Activated T-cell treated with anti-CD3 and anti-CD28 coated beads for 4 hours (primary cell): ENCODE data around the gene ZPR1.
"Not testable (repeated sequence)": the region's sequence is repeated elsewhere in the genome, so short reads cannot be mapped to it uniquely, and the experiment has no call there.

Source experiments
- DNase-seq: peaks from one replicate; pipeline ENCODE4 v3.0.0-alpha.2; 2020

ZPR1 gene

DNA sequence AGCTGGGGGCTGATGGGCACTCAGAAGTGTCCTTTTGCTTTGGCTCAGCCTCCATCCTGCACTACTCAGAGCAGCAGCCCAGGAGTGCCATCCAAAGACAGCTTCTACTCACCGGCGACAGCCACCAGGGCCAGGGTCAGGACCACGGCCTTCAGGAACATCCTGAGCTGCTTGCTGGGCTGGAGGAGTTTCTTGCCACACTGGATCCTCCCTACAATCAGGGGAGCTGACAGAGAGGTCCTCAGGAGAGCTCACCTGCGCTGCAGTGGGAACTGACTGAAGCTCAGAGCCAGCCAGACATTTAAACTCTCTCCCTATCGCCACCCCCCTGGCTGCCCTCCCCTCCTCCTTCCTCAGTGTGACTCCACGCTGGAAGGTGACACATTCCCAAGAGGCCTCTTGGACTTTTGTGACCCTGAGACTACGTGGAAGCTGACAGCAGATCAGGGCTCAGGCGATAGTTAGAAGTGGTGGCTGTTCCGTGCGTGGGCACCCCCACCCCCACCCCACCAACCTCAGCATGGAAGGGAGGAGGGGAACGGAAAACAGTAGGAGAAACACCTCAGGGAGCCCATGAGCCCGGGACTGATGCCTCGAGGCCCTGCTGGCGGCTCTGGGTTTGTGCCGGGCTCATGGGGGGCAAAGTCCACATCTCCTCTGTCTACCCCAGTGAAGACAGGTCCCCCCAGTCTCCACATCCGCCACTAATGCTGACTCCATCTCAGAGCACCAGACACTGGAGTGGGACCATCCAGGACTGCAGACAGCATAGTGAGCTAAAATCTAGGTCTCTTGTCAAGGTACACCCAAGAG lies 35.4 kb upstream of the ZPR1 start, which contains the start of gene APOA4:
Gene APOA4 (minus strand): TSS at position 274 of the 813 bp plus-strand sequence. CDS start 113 bp downstream, at position 161.
- no peak for DNase-seq

DNA sequence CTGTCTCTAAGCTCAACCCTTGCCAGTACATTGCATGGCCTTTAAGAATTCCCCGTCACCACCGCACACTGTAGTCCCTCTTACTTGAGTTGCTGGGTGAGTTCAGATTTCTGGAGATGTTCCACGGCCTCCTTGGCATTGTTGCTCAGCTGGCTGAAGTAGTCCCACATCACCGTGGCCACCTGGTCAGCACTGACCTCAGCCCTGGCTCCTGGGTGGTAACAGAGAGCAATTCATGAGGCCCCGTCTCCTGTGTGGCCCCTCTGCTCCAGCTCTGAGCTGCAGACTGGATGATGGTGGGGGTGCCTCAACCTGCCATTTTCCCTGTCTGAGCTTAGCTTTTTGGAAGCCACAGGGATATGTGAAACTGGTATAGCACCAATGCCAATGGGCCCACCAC lies 34.8 kb upstream of the ZPR1 start:
- no peak for DNase-seq

DNA sequence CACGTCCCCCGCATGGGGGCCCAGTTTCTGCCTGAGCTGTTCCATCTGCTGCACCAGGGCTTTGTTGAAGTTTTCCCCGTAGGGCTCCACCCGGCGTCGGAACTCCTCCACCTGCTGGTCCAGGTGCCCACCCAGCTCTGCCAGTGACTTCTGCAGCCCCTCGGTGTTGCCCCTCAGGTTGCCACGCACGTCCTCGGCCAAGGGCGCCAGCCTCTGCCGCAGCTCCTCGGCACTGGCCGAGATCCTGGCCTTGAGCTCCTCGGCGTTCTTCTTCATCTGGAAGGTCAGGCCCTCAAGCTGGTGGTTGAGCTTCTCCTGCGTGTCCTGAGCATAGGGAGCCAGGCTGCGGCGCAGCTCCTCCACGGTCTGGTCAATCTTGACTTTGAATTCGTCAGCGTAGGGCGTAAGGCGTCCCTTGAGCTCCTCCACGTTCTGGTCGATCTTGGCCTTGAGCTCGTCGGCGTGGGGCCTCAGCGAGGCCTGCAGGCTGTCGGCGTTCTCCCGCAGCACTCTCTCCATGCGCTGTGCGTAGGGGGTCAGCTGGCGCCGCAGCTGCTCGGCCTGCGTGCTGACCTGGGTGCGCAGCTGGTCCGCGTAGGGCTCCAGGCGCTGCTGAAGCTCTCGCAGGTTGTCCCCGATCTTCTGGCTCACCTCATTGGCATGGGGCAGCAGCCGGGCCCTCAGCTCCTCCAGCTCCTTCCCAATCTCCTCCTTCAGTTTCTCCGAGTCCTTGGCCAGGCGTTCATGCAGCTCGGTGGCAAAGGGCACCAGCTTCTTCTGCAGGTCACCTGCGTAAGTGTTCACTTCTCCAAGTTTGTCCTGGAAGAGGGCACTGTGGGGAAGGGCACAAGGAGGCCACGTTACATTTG lies 33.5 kb upstream of the ZPR1 start:
- DNase-seq, result no peak

DNA sequence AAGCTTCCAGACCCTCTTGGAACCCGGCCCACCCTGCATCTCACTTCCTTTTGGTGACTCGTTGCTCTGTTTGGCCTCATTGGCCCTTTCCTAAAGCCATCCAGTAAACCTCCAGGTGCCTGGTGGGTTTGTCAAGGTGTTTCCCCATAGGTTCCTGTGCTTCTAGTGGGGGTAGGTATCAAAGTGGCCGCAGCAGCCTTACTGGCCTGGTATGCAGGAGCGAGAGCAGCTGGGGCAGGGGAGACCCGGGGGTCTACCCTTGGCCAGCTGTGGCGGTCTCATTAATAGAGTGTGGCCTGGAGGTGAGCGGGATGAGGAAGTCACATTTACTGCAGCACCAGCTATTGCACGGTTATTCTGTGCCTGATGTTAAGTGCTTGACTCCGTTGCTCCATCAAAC lies 31.2 kb upstream of the ZPR1 start:
- no peak for DNase-seq

DNA sequence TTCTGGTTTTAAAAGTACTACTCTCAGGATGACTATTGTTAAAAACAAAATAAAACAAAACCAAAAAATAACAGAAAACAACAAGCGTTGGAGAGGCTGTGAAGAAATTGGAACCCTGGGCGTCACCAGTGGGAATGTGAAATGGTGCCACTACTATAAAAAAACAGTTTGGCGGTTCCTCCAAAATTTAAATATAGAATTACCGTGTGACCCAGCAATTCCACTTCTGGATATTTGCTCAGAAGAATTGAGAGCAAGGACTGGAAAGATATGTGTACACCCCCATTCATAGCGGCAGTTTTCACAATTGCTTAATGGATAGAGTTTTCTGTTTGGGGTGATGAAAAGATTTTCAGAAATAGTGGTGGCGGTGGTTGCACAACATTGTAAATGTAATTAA lies 26.7 kb upstream of the ZPR1 start:
- no peak for DNase-seq

DNA sequence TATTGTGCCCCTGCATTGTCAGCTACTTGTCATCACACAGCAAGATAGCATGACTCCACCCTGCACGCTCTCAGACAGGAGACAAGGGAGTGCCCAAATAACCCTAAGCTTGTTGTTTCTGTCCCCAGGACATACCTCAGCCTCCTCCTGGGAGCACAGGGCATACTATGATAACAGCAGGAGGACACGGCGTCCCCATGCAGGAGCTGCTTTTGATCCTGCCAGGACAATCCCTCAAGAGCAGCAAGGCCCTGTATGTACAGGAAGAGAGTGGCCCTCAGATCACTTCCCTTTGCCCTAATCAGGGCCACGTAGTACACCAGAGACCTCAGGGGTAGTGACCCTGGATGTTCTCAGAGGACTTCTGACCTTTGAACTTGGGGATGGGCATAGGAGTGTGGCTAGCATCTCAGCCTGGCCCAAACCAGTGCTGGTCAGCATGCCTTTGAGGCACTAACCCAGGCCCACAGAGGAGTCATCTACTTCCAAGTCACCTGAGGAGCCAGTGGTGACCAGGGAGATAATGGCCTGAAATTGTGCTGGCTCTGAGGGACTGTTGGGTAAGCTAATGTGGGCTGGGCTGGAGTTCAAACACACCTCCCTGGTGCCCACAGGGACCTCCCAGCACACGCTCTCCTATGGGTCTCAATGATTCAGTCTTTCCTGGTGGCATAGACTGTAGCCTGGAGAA lies 26.1 kb upstream of the ZPR1 start:
- no peak for DNase-seq

DNA sequence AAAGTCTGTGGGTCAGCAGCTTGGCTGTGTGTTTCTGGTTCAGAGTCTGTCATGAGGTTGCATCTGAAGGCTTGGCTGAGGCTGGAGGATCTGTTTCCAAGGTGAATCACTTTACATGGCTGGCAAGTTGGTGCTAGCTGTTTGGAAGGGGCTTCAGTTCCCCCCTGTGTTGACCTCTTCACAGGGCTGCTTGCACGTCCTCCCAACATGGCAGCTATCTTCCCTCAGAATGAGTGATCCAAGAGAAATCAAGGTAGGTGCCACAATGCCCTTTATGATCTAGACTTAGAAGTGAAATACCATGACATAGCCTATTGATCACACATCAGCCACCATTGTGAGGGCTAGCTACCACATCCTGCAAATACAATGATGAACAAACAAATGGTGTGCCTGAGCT lies 25.3 kb upstream of the ZPR1 start:
- no peak for DNase-seq

DNA sequence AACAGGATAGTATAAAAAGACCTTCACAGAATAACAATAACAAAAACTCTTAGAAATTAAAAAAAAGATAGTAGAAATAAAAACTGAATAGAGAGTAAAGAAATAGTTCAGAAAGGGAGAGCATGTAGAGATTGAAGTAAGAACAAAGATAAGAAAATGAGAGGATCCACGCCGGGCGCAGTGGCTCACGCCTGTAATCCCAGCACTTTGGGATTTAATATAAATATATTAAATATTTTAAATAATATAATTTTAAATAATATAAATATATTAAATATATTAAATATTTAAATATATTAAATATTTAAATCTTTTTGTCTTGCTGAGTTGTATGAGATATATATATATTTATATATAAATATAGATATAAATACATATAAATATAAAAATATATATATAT lies 24.3 kb upstream of the ZPR1 start:
- DNase-seq, result no peak

DNA sequence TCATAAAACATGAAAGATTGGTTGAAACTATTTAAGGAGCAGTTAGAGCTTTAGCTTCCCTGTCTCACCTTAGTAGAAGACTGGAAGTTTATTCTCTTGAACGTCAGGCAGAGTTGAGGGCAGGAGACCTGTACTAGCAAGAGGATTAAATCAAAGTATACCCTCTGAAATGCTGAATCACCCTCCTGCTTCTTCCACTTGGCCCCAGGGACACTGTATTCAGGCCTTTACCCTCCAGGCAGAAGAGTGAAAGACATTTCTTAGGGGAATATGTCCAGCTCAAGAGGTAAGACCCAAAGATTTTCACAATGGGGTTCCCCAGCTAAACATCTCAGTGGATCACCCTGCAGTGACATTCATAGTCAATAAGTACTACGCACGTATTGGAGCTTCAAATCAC lies 23.4 kb upstream of the ZPR1 start:
- no peak for DNase-seq

DNA sequence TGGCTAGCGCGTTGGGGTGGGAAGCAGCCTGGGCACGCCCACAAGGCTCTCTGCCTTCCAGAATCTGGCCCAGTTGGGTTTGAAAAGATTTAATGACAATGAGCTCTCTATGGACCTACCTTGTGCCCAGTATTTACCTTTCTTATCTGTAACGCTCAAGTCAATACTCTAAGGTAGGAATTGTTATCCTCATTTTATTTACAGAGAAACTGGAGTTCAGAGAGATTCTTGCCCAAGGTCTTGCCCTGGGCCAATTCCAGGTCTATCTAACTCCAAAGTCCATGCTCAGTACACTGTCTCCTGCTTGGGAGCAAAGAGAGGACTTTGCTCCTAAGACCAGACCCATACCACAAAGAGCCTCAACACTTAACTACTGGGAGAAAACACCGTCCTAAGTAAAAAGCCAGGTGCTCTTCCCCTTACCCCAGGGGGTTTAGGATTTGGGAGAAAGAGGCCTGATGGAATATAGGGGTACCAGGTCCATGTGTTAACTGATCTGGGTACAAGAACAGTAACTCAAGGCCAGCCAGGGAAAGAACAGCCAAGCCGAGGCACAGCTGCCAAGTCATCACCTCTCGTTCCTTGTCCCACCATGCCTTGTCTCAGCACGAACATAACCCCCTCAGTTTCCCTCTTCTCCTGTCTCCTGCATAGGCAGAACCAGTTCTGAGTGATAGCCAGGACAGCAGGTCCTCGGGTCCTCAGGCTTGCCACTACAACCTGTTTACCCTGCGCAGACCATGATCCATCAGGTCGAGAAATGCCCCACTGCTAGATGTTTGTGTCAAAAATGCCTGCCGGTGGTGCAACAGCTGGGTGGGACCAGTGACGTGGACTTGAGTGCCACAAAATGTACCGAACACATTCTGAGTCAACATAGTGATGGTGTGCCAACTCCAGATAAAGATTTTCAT lies 20.7 kb upstream of the ZPR1 start:
- DNase-seq, result no peak

DNA sequence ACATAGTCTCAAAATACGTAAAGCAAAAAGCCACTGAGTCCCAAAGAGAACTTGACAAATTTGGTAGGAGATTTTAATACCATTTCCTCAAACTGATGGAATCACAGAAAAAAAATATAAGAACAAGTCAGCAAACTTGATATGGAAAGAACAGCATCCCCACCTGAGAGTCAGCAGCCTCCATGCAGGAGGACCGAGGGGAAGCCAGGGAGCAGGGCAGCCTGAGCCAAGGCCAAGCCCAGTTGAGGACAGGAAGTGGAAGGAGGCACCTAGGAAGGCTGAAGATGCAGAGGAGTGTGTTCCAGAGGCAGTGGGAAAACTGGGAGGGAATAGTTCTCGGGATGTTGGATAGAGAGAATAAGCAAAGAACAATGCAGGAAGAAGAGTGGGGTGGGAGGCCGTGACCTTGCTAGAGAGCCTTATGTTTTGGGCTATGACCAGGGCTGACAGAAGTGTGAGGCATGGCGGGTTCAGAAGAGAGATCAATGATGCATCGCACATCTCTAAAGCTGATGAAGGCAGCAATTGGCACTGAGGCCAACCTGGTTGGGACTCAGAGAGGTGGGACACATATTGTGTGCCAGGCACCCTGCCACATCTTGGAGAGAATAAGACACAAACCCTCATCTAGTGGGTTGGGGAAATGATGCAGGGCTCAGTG lies 19.9 kb upstream of the ZPR1 start:
- DNase-seq, result no peak

DNA sequence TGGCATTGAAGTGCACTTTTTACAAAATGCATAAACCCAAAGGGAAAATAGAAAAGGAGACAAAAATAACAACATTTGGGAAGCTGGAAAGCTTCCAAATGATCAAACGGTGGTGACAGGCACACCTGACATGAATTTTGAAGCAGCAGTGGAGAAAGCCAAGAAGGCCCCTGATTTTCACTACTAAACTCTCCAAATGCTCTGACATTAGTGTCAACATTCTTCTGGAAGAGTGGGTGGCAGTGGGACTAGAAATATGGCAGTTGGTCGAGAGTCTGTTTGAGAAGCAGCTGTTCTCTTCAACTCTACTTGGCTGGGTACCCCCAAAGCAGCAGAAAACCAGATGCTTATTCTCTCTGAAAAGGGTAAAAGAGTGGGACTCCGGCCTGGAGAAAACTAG lies 16.2 kb upstream of the ZPR1 start:
- no peak for DNase-seq

DNA sequence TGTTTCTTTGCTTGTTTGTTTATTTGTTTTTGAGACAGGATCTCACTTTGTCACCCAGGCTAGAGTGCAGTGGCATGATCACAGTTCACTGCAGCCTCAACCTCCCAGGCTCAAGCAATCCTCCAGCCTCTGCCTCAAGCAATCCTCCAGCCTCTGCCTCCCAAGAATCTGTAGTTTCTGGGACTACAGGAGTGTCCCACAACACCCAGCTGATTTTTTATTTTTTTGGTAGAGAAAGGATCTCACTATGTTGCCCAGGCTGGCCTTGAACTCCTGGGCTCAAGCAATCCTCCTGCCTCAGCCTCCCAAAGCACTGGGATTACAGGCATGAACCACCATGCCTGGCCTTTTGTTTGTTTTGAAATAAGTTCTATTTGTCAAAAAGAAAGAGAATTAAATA lies 13.8 kb upstream of the ZPR1 start:
- not testable (repeated sequence) for DNase-seq

DNA sequence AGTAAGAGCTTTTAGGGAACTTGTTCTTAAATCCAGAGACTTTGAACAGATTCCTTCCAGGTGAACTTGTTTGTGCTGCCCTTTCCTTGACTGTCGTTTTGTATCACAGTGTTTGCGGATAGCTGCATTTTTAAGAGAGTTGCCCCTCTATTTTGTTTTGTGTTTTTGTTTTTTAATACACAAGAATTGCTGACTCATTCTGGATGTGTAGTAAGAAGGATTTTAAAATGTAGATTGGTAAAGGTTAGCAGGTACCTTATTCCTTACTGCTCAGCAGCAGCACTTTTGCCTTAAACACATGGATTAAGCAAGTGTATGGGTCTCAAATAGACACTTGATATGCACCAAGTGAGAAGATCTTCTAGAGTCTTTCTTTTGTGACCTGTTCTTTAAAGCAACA lies 12.8 kb upstream of the ZPR1 start:
- DNase-seq, result no peak

DNA sequence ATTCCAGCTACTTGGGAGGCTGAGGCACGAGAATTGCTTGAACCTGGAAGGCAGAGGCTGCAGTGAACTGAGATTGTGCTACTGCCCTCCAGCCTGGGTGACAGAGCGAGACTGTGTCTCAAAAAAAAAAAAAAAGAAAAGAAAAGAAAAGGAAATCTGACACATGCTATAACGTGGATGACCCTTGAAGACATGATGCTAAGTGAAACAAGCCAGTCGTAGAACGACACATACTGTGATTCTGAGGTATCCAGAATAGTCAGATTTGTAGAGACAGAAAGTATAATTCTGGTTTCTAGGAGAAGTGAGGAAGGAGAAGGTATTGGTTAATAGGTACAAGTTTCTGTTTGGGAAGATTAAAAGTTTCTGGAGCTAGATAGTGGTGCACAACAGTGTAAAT lies 10.5 kb upstream of the ZPR1 start:
- DNase-seq, result no peak

DNA sequence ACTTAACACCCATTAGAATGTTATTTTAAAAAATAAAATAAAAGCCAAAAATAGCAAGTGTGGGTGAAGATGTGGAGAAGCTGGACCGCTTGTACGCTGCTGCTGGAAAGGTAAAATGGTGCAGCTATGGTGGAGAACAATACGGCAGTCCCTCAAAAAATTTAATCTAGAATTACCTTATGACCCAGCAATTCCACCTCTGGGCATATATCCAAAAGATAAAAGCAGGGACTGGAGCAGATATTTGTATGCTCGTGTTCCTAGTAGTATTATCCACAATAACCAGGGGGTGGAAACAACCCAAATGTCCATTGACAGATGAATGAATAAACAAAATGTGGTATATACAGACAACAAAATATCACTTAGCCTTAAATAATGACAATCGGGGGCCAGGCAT lies 10.0 kb upstream of the ZPR1 start:
- DNase-seq, result no peak

DNA sequence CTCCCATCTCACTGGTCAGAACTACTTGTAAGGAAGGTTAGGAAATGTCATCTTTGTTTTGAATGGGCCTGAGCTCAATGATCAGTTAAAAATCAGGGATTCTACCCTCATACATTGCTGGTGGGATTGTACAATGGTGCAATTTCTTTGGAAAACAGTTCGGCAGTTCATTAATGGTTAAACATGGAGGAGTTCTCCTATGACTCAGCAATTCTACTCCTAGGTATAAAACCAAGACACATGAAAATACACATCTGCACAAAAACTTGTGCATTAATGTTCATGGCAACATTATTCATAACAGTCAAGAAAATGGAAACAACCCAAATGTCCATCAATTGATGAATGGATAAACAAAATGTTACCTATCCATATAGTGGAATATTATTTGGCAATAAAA lies 8.7 kb upstream of the ZPR1 start:
- DNase-seq, result no peak

DNA sequence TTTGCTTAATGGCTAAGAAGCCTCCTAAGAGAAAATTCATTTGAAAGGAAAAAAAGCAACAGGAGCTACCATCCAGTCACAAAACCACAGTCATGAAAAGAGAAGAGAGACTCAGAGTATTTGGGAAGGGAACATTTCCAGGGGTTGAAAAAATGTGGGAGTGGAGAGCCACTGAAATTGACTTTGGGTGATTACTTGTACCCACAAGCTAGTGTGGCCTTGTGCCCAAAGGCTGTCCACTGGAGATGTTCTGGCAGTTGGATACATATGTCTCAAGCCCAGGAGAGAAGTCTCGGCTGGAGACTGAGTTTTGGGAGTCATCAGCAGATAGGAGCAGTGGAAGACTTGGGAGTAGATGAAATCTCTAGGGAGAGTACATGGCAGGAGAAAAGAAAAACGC lies 7.0 kb upstream of the ZPR1 start:
- DNase-seq, result no peak

DNA sequence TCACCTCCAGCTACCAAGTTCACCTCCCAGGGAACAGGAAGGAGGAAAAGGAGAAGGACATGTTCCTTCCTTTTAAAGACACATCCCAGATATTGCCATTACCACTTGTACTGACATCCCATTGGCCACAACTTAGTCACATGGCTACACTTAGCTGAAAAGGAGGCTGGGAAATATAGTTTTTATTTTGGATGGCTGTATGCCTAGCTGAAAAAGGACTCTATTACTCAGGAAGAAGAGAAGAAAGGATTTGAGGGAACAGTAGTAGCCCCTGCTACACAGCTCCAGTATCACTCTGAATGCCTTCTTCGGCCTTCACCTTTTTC lies 5.9 kb upstream of the ZPR1 start:
- no peak for DNase-seq

DNA sequence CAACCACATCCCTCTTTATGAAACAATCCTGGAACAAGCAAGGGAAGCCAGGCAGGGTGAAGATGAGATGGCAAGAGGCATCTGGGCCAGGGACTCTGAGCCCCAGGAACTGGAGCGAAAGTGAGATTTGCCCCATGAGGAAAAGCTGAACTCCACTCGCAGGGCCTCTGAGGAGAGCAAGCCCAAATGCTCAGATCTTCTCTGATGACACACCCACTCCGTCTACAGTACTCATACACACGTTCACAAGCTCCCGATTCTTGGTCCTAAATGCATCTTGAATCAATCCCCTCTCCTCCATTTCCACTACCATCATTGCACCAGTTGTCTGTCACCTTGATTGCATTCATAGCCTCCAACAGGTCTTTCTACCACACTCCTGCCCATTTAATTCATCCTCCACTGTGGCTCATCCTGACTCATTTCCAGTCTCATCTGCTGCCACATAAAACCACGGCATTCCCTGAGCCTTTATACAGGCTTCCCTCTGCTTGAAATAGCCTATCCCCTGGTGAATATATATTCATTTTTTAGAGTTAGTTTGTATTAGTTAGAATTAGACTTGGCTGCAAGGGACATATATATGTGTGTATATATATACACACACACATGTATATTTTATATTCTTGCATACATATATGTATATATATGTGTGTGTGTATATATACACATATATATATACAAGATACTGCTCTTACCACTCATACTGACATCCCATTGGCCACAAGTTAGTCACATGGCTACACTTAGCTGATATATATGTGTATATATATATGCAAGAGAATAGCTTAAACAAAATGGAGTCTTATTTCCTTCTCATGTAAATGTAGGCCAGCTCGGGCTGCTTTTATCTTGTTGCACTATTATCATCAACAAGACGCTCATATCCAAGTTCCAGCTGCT lies 5.3 kb upstream of the ZPR1 start:
- no peak for DNase-seq
